Left lobe of liver (tissue), 2 donors: ENCODE measurements around the gene ACKR3. TPM values are rescaled to one million over a fixed set of nuclear protein-coding genes. Genes with fewer than 3 reads are reported as not detected.

Source experiments
- ATAC-seq: fragments of 200-7000 bp; cut with Tn5 transposase; one replicate; pipeline ENCODE4 v1.9.1; 2020; ENCODE audit warnings: mild to moderate bottlenecking, moderate library complexity
- DNase-seq: peaks from one replicate; pipeline ENCODE4 v3.0.0-alpha.2; 2020; ENCODE audit warnings: low spot score
- total RNA-seq: library from RNA; stranded (reverse); gene quantifications from one replicate; pipeline ENCODE4 v1.2.1, GENCODE V29; 2021
- donor health status: DM: no; HTN: no; CAD: no; lungs with moderate emphysema.
- donor health status: DM: no; HTN: yes; CAD: no.

ACKR3 gene
- 2.4 TPM for total RNA-seq

- ATAC-seq (peak; percentile 84), DNase-seq (peak; percentile 71)
Measured at GRCh38 chr2:236569573-236569973, at the start of gene ACKR3. ACKR3 (plus strand) TSS chr2:236569825; CDS start chr2:236580466, 10,641 bp downstream.

- ATAC-seq (no peak), DNase-seq (no peak)
Measured at GRCh38 chr2:236521556-236521955, 48.1 kb upstream of the ACKR3 start.

GRCh38 chr2:236523249-236523648 is 46.4 kb upstream of the ACKR3 start:
- DNase-seq (no peak), ATAC-seq (no peak)

GRCh38 chr2:236525411-236525997 is 44.1 kb upstream of the ACKR3 start:
- no peak for DNase-seq

GRCh38 chr2:236526455-236527158 is 43.0 kb upstream of the ACKR3 start:
- DNase-seq = no peak

More at GRCh38 chr2:236525411-236525997, 44.1 kb upstream of the ACKR3 start:
- no peak for ATAC-seq

GRCh38 chr2:236527159-236527630 is 42.4 kb upstream of the ACKR3 start:
- DNase-seq = no peak
- ATAC-seq = no peak

More at GRCh38 chr2:236526455-236527158, 43.0 kb upstream of the ACKR3 start:
- ATAC-seq = no peak

GRCh38 chr2:236529606-236530005 is 40.0 kb upstream of the ACKR3 start:
- ATAC-seq = no peak
- no peak for DNase-seq

GRCh38 chr2:236530512-236530911 is 39.1 kb upstream of the ACKR3 start:
- DNase-seq (no peak), ATAC-seq (no peak)

GRCh38 chr2:236531195-236531594 is 38.4 kb upstream of the ACKR3 start:
- ATAC-seq (no peak), DNase-seq (no peak)

- DNase-seq (no peak), ATAC-seq (no peak)
Measured at GRCh38 chr2:236531996-236532395, 37.6 kb upstream of the ACKR3 start.

GRCh38 chr2:236533343-236533742 is 36.3 kb upstream of the ACKR3 start:
- ATAC-seq = no peak
- no peak for DNase-seq

- ATAC-seq (no peak), DNase-seq (no peak)
Measured at GRCh38 chr2:236535024-236535423, 34.6 kb upstream of the ACKR3 start.

GRCh38 chr2:236536727-236537398 is 32.8 kb upstream of the ACKR3 start:
- no peak for ATAC-seq
- no peak for DNase-seq

- DNase-seq (no peak), ATAC-seq (no peak)
Measured at GRCh38 chr2:236538242-236538641, 31.4 kb upstream of the ACKR3 start.

GRCh38 chr2:236541008-236541562 is 28.5 kb upstream of the ACKR3 start:
- no peak for ATAC-seq
- DNase-seq = no peak

- DNase-seq = no peak
Measured at GRCh38 chr2:236544362-236544761, 25.3 kb upstream of the ACKR3 start.

GRCh38 chr2:236545248-236545658 is 24.4 kb upstream of the ACKR3 start:
- DNase-seq (no peak), ATAC-seq (no peak)

More at GRCh38 chr2:236544362-236544761, 25.3 kb upstream of the ACKR3 start:
- no peak for ATAC-seq

GRCh38 chr2:236545814-236546480 is 23.7 kb upstream of the ACKR3 start:
- DNase-seq (no peak), ATAC-seq (no peak)

- DNase-seq (no peak), ATAC-seq (no peak)
Measured at GRCh38 chr2:236546561-236547002, 23.0 kb upstream of the ACKR3 start.

GRCh38 chr2:236547725-236548124 is 21.9 kb upstream of the ACKR3 start:
- DNase-seq (no peak), ATAC-seq (no peak)
